ENCODE results near the gene MICAL3.

The MICAL3 gene

GRCh38 chr22:17804331-17805080 is 219.9 kb downstream of the MICAL3 start:
- no peak for DNase-seq

- DNase-seq = no peak
These were observed 220.6 kb downstream of the MICAL3 start for GRCh38 chr22:17803609-17804270.

- DNase-seq = no peak
These were observed 221.5 kb downstream of the MICAL3 start for GRCh38 chr22:17802822-17803221.

- DNase-seq = no peak
These were observed 221.9 kb downstream of the MICAL3 start for GRCh38 chr22:17802411-17802810.

GRCh38 chr22:17797721-17798559 is 226.4 kb downstream of the MICAL3 start:
- no peak for DNase-seq

- no peak for DNase-seq
These were observed 227.7 kb downstream of the MICAL3 start for GRCh38 chr22:17796695-17797094.

- no peak for DNase-seq
These were observed 228.5 kb downstream of the MICAL3 start for GRCh38 chr22:17795661-17796548.

GRCh38 chr22:17794726-17795542 is 229.4 kb downstream of the MICAL3 start:
- DNase-seq = no peak

GRCh38 chr22:17792854-17793434 is 231.4 kb downstream of the MICAL3 start:
- no peak for DNase-seq

- no peak for DNase-seq
These were observed 232.1 kb downstream of the MICAL3 start for GRCh38 chr22:17792299-17792698.

- no peak for DNase-seq
These were observed 233.2 kb downstream of the MICAL3 start for GRCh38 chr22:17791196-17791595.

GRCh38 chr22:17789379-17790200 is 234.8 kb downstream of the MICAL3 start:
- DNase-seq = no peak

- no peak for DNase-seq
These were observed 235.6 kb downstream of the MICAL3 start for GRCh38 chr22:17788528-17789378.

GRCh38 chr22:17787716-17788330 is 236.5 kb downstream of the MICAL3 start:
- no peak for DNase-seq

- no peak for DNase-seq
These were observed 237.1 kb downstream of the MICAL3 start for GRCh38 chr22:17787241-17787640.

- no peak for DNase-seq
These were observed 237.8 kb downstream of the MICAL3 start for GRCh38 chr22:17786435-17787161.

- no peak for DNase-seq
These were observed 238.9 kb downstream of the MICAL3 start for GRCh38 chr22:17785185-17786184.
